WTC11 (cell line): ENCODE measurements around the gene ZNF592. TPM values are rescaled to one million over a fixed set of nuclear protein-coding genes. Genes with fewer than 3 reads are reported as not detected.

ENCODE experiments used
- ATAC-seq: fragments of 200-7000 bp; cut with Tn5 transposase; 2 replicates; pipeline ENCODE4 v1.10.0; 2021; ENCODE audit warnings: mild to moderate bottlenecking, moderate library complexity
- CTCF ChIA-PET: fragments of 300-600 bp; sonication (Branson Sonifier 250); formaldehyde crosslinking; loops from one replicate; lab custom pipeline; 2021; ENCODE audit warnings: antibody characterized with exemption; lab: Charles Lee
- POLR2A ChIA-PET: fragments of 350-600 bp; sonication (Branson Sonifier 250); formaldehyde crosslinking; loops from one replicate; lab custom pipeline; 2021; ENCODE audit warnings: antibody characterized with exemption; lab: Charles Lee
- DNase-seq: peaks from one replicate; pipeline ENCODE4 v3.0.0; 2021; ENCODE audit warnings: low spot score
- H3K27ac Mint-ChIP-seq: 2 replicates; pipeline ENCODE4 v1.8.0; 2021; ENCODE audit warnings: mixed read lengths
- H3K27me3 Mint-ChIP-seq: 2 replicates; pipeline ENCODE4 v1.8.0; 2021; ENCODE audit warnings: low read depth, mild to moderate bottlenecking, moderate library complexity, mixed read lengths
- H3K36me3 Mint-ChIP-seq: 2 replicates; pipeline ENCODE4 v1.8.0; 2021; ENCODE audit warnings: mixed read lengths
- H3K4me1 Mint-ChIP-seq: 2 replicates; pipeline ENCODE4 v1.8.0; 2022; ENCODE audit warnings: mixed read lengths
- H3K4me3 Mint-ChIP-seq: 2 replicates; pipeline ENCODE4 v1.8.0; 2021; ENCODE audit warnings: mild to moderate bottlenecking, moderate library complexity, mixed read lengths
- H3K9me3 Mint-ChIP-seq: 2 replicates; pipeline ENCODE4 v1.8.0; 2021; ENCODE audit warnings: mixed read lengths
- ATF1 ChIP-seq: sonication (generic); formaldehyde crosslinking; IDR thresholded peaks from 2 replicates; pipeline ENCODE4 v1.8.1; 2023; ENCODE audit warnings: mild to moderate bottlenecking, moderate library complexity, missing genetic modification reagents
- ATF3 ChIP-seq: sonication (generic); formaldehyde crosslinking; conservative IDR thresholded peaks from 2 replicates; pipeline ENCODE4 v1.8.1; 2022; ENCODE audit warnings: mild to moderate bottlenecking, missing genetic modification reagents
- E2F5 ChIP-seq: sonication (generic); formaldehyde crosslinking; IDR thresholded peaks from 2 replicates; pipeline ENCODE4 v1.8.1; 2022; ENCODE audit warnings: mild to moderate bottlenecking, moderate library complexity, missing genetic modification reagents
- ESRRA ChIP-seq: sonication (generic); formaldehyde crosslinking; IDR thresholded peaks from 2 replicates; pipeline ENCODE4 v1.8.1; 2022; ENCODE audit warnings: mild to moderate bottlenecking, missing genetic modification reagents, borderline replicate concordance
- FOXK1 ChIP-seq: sonication (generic); formaldehyde crosslinking; IDR thresholded peaks from 2 replicates; pipeline ENCODE4 v1.8.0; 2022; ENCODE audit warnings: mild to moderate bottlenecking, moderate library complexity, missing genetic modification reagents
- FOXP1 ChIP-seq: sonication (generic); formaldehyde crosslinking; IDR thresholded peaks from 2 replicates; pipeline ENCODE4 v1.8.0; 2022; ENCODE audit warnings: missing genetic modification reagents, mild to moderate bottlenecking, moderate library complexity, borderline replicate concordance
- HMGXB4 ChIP-seq: sonication (generic); formaldehyde crosslinking; IDR thresholded peaks from 2 replicates; pipeline ENCODE4 v1.8.1; 2023; ENCODE audit warnings: mild to moderate bottlenecking, moderate library complexity, missing genetic modification reagents
- JAZF1 ChIP-seq: fragments of 250-450 bp; sonication (Bioruptor Pico); IDR thresholded peaks from 2 replicates; pipeline ENCODE4 v1.9.0; 2021; ENCODE audit warnings: moderate library complexity, mild to moderate bottlenecking, inconsistent platforms
- JUN ChIP-seq: sonication (generic); formaldehyde crosslinking; IDR thresholded peaks from 2 replicates; pipeline ENCODE4 v1.8.0; 2023; ENCODE audit warnings: mild to moderate bottlenecking, missing genetic modification reagents
- MAX ChIP-seq: sonication (generic); formaldehyde crosslinking; IDR thresholded peaks from 2 replicates; pipeline ENCODE4 v1.8.0; 2022; ENCODE audit warnings: mild to moderate bottlenecking, missing genetic modification reagents
- MYBL2 ChIP-seq: sonication (generic); formaldehyde crosslinking; IDR thresholded peaks from 2 replicates; pipeline ENCODE4 v1.8.1; 2023; ENCODE audit warnings: mild to moderate bottlenecking, moderate library complexity, missing genetic modification reagents
- NR1H2 ChIP-seq: sonication (generic); formaldehyde crosslinking; IDR thresholded peaks from 2 replicates; pipeline ENCODE4 v1.9.0; 2021; ENCODE audit warnings: mild to moderate bottlenecking, moderate library complexity, missing genetic modification reagents
- ZMAT4 ChIP-seq: fragments of 250-450 bp; sonication (Bioruptor Pico); IDR thresholded peaks from 2 replicates; pipeline ENCODE4 v1.9.0; 2021; ENCODE audit warnings: mild to moderate bottlenecking
- ZNF138 ChIP-seq: sonication (generic); formaldehyde crosslinking; conservative IDR thresholded peaks from 2 replicates; pipeline ENCODE4 v1.8.1; 2022; ENCODE audit warnings: mild to moderate bottlenecking, moderate library complexity, missing genetic modification reagents
- ZNF317 ChIP-seq: sonication (generic); formaldehyde crosslinking; IDR thresholded peaks from 2 replicates; pipeline ENCODE4 v1.8.1; 2023; ENCODE audit warnings: low read depth, mild to moderate bottlenecking, moderate library complexity, missing genetic modification reagents, borderline replicate concordance
- ZNF423 ChIP-seq: fragments of 250-450 bp; sonication (Bioruptor Pico); IDR thresholded peaks from 2 replicates; pipeline ENCODE4 v2.1.2; 2022; ENCODE audit warnings: mild to moderate bottlenecking, moderate library complexity
- ZNF532 ChIP-seq: fragments of 250-450 bp; sonication (Bioruptor Pico); IDR thresholded peaks from 2 replicates; pipeline ENCODE4 v1.9.0; 2021; ENCODE audit warnings: mild to moderate bottlenecking, borderline replicate concordance
- ZNF671 ChIP-seq: fragments of 250-450 bp; sonication (Bioruptor Pico); IDR thresholded peaks from 2 replicates; pipeline ENCODE4 v1.8.0; 2021; ENCODE audit warnings: mild to moderate bottlenecking
- total RNA-seq: library from RNA; stranded (reverse); gene quantifications from 3 replicates; pipeline ENCODE4 v1.2.3, GENCODE V29; 2021

The ZNF592 gene
- total RNA-seq, 1 experiment from 2014 or later: 28.0 TPM

- DNase-seq: peak; percentile 63
- no peaks in the 10 kb centered on the region for H3K9me3 Mint-ChIP-seq
- H3K27me3 Mint-ChIP-seq: peaks cover 7% of the 10 kb centered on the region
- peaks cover 34% of the 10 kb centered on the region for H3K4me1 Mint-ChIP-seq
- peak within 1 kb of the TSS; percentile 91 for H3K27ac Mint-ChIP-seq
- peak within 1 kb of the TSS; percentile 72 for H3K4me3 Mint-ChIP-seq
- H3K36me3 Mint-ChIP-seq: no peaks in the 10 kb centered on the region; the same call in 1 of the 2 replicates
- POLR2A ChIA-PET: interaction anchor here (1.0 kb wide), 1 partner anchor 162 kb away, joined by 3 read pairs; no protein-coding TSS in a partner anchor
- peak; percentile 51 for ATAC-seq
- TF ChIP-seq FOXK1 (CRISPR knock-in tag): no peak
- no peak for TF ChIP-seq JUN
- TF ChIP-seq ATF1 (CRISPR knock-in tag): no peak
- peak; percentile 22; the same call in 1 of the 2 replicates for TF ChIP-seq ZNF317 (CRISPR knock-in tag)
- TF ChIP-seq ZMAT4 (CRISPR knock-in tag): no peak
- TF ChIP-seq MAX: peak; percentile 47; the same call in 1 of the 2 replicates
- TF ChIP-seq HMGXB4 (CRISPR knock-in tag): peak; percentile 77; the same call in 1 of the 2 replicates
- no peak for TF ChIP-seq ZNF532
- TF ChIP-seq ESRRA (CRISPR knock-in tag): no peak
- peak; percentile 87 for TF ChIP-seq ZNF423 (CRISPR knock-in tag)
- no peak for TF ChIP-seq ZNF671 (CRISPR knock-in tag)
- no peak for TF ChIP-seq MYBL2 (CRISPR knock-in tag)
- TF ChIP-seq JAZF1: no peak
- 0 out of 2 replicates have a peak, but pooled peaks have one; percentile 40 for TF ChIP-seq E2F5
- no peak for TF ChIP-seq ATF3 (CRISPR knock-in tag)
- TF ChIP-seq NR1H2 (CRISPR knock-in tag): no peak
- TF ChIP-seq ZNF138: no peak
- peak; percentile 43; the same call in 1 of the 2 replicates for TF ChIP-seq FOXP1 (CRISPR knock-in tag)
- TF ChIP-seq, all 79 proteins: peak for 6
- CTCF ChIA-PET: interaction anchor here (0.6 to 2.7 kb wide), 8 partner anchors 8 to 246 kb away, joined by 3 to 10 read pairs (median 4); partner anchors contain the start of gene SEC11A
These were observed 68.5 kb downstream of the ZNF592 start, which contains the start of gene ALPK3 for GRCh38 chr15:84816694-84817465. Gene ALPK3 (plus strand): TSS chr15:84817356. CDS start chr15:84817453, 97 bp downstream.
